ENCODE results near the gene VAMP2.

VAMP2 gene

GRCh38 chr17:8189041-8189710 lies 26.4 kb upstream of the VAMP2 start:
- Histone ChIP-seq H3K9ac (ENCODE audit: low read depth in 1 of 2, low read length in 2 of 2) (peak overlapping the region; percentile 77 to 94), H3K4me1 (ENCODE audit: control insufficient read depth in 2 of 2, insufficient read depth in 2 of 2, low read length in 2 of 2) (peaks cover 40 to 47% of the 10 kb centered on the region in 2 donors), H3K27me3 (ENCODE audit: control insufficient read depth in 2 of 2, insufficient read depth in 2 of 2, low read length in 2 of 2) (no peaks in the 10 kb centered on the region)

GRCh38 chr17:8188263-8188839 lies 25.6 kb upstream of the VAMP2 start:
- Histone ChIP-seq H3K27me3 (ENCODE audit: control insufficient read depth in 2 of 2, insufficient read depth in 2 of 2, low read length in 2 of 2) (no peaks in the 10 kb centered on the region), H3K9me3 (ENCODE audit: control insufficient read depth in 2 of 2, low read length in 2 of 2) (no peaks in the 10 kb centered on the region), H3K9ac (ENCODE audit: low read depth in 1 of 2, low read length in 2 of 2) (peak overlapping the region; percentile 77 to 94), H3K27ac (ENCODE audit: low read depth in 2 of 2, low read length in 2 of 2) (peak overlapping the region; percentile 97 to 98), H3K4me1 (ENCODE audit: control insufficient read depth in 2 of 2, insufficient read depth in 2 of 2, low read length in 2 of 2) (peaks cover 40 to 47% of the 10 kb centered on the region in 2 donors), H3K36me3 (ENCODE audit: control insufficient read depth in 2 of 2, insufficient read depth in 2 of 2, low read length in 2 of 2) (no peaks in the 10 kb centered on the region), H3K4me3 (ENCODE audit: low read length in 2 of 2) (peak overlapping the region; percentile 85 to 88)

More at GRCh38 chr17:8189041-8189710, 26.4 kb upstream of the VAMP2 start:
- no peaks in the 10 kb centered on the region for H3K36me3 ChIP-seq (ENCODE audit: control insufficient read depth in 2 of 2, insufficient read depth in 2 of 2, low read length in 2 of 2)
- peak overlapping the region; percentile 85 to 88 for H3K4me3 ChIP-seq (ENCODE audit: low read length in 2 of 2)
- peak overlapping the region; percentile 93 to 97 for H3K27ac ChIP-seq (ENCODE audit: low read depth in 2 of 2, low read length in 2 of 2)
- H3K9me3 ChIP-seq (ENCODE audit: control insufficient read depth in 2 of 2, low read length in 2 of 2) = no peaks in the 10 kb centered on the region

- peak overlapping the region; percentile 93 to 95 for H3K4me3 ChIP-seq (ENCODE audit: low read length in 2 of 2)
- H3K27me3 ChIP-seq (ENCODE audit: control insufficient read depth in 2 of 2, insufficient read depth in 2 of 2, low read length in 2 of 2) = no peaks in the 10 kb centered on the region
- H3K4me1 ChIP-seq (ENCODE audit: control insufficient read depth in 2 of 2, insufficient read depth in 2 of 2, low read length in 2 of 2) = peaks cover 40 to 46% of the 10 kb centered on the region in 2 donors
- H3K9me3 ChIP-seq (ENCODE audit: control insufficient read depth in 2 of 2, low read length in 2 of 2) = no peaks in the 10 kb centered on the region
- H3K27ac ChIP-seq (ENCODE audit: low read depth in 2 of 2, low read length in 2 of 2) = peak overlapping the region; percentile 97 to 98
- H3K9ac ChIP-seq (ENCODE audit: low read depth in 1 of 2, low read length in 2 of 2) = peak overlapping the region; percentile 90 to 94
- no peaks in the 10 kb centered on the region for H3K36me3 ChIP-seq (ENCODE audit: control insufficient read depth in 2 of 2, insufficient read depth in 2 of 2, low read length in 2 of 2)
Observed at GRCh38 chr17:8187517-8188262, 24.9 kb upstream of the VAMP2 start.

- Histone ChIP-seq H3K27me3 (ENCODE audit: control insufficient read depth in 2 of 2, insufficient read depth in 2 of 2, low read length in 2 of 2) (no peaks in the 10 kb centered on the region), H3K9me3 (ENCODE audit: control insufficient read depth in 2 of 2, low read length in 2 of 2) (no peaks in the 10 kb centered on the region), H3K4me1 (ENCODE audit: control insufficient read depth in 2 of 2, insufficient read depth in 2 of 2, low read length in 2 of 2) (peaks cover 37 to 41% of the 10 kb centered on the region in 2 donors), H3K27ac (ENCODE audit: low read depth in 2 of 2, low read length in 2 of 2) (peak overlapping the region; percentile 97 to 98), H3K4me3 (ENCODE audit: low read length in 2 of 2) (peak overlapping the region; percentile 93 to 95), H3K9ac (ENCODE audit: low read depth in 1 of 2, low read length in 2 of 2) (peak overlapping the region; percentile 90 to 94), H3K36me3 (ENCODE audit: control insufficient read depth in 2 of 2, insufficient read depth in 2 of 2, low read length in 2 of 2) (no peaks in the 10 kb centered on the region)
Observed at GRCh38 chr17:8186787-8187516, 24.2 kb upstream of the VAMP2 start.

GRCh38 chr17:8186446-8186786 lies 23.7 kb upstream of the VAMP2 start:
- H3K4me3 ChIP-seq (ENCODE audit: low read length in 2 of 2) = peak overlapping the region; percentile 93 to 95
- H3K27ac ChIP-seq (ENCODE audit: low read depth in 2 of 2, low read length in 2 of 2) = peak overlapping the region; percentile 97 to 98
- no peaks in the 10 kb centered on the region for H3K27me3 ChIP-seq (ENCODE audit: control insufficient read depth in 2 of 2, insufficient read depth in 2 of 2, low read length in 2 of 2)
- peak overlapping the region; percentile 90 to 94 for H3K9ac ChIP-seq (ENCODE audit: low read depth in 1 of 2, low read length in 2 of 2)
- no peaks in the 10 kb centered on the region for H3K9me3 ChIP-seq (ENCODE audit: control insufficient read depth in 2 of 2, low read length in 2 of 2)
- H3K36me3 ChIP-seq (ENCODE audit: control insufficient read depth in 2 of 2, insufficient read depth in 2 of 2, low read length in 2 of 2) = no peaks in the 10 kb centered on the region
- peaks cover 32 to 37% of the 10 kb centered on the region in 2 donors for H3K4me1 ChIP-seq (ENCODE audit: control insufficient read depth in 2 of 2, insufficient read depth in 2 of 2, low read length in 2 of 2)

GRCh38 chr17:8185582-8186445 lies 23.1 kb upstream of the VAMP2 start:
- Histone ChIP-seq H3K36me3 (ENCODE audit: control insufficient read depth in 2 of 2, insufficient read depth in 2 of 2, low read length in 2 of 2) (no peaks in the 10 kb centered on the region), H3K9ac (ENCODE audit: low read depth in 1 of 2, low read length in 2 of 2) (peak overlapping the region; percentile 90 to 94), H3K4me1 (ENCODE audit: control insufficient read depth in 2 of 2, insufficient read depth in 2 of 2, low read length in 2 of 2) (peaks cover 32 to 37% of the 10 kb centered on the region in 2 donors), H3K4me3 (ENCODE audit: low read length in 2 of 2) (peak overlapping the region; percentile 93 to 95), H3K9me3 (ENCODE audit: control insufficient read depth in 2 of 2, low read length in 2 of 2) (no peaks in the 10 kb centered on the region), H3K27ac (ENCODE audit: low read depth in 2 of 2, low read length in 2 of 2) (peak overlapping the region; percentile 97 to 98), H3K27me3 (ENCODE audit: control insufficient read depth in 2 of 2, insufficient read depth in 2 of 2, low read length in 2 of 2) (no peaks in the 10 kb centered on the region)

GRCh38 chr17:8176998-8177731 lies 14.4 kb upstream of the VAMP2 start:
- Histone ChIP-seq H3K9me3 (ENCODE audit: control insufficient read depth in 2 of 2, low read length in 2 of 2) (no peaks in the 10 kb centered on the region), H3K4me3 (ENCODE audit: low read length in 2 of 2) (peak overlapping the region; percentile 83), H3K27me3 (ENCODE audit: control insufficient read depth in 2 of 2, insufficient read depth in 2 of 2, low read length in 2 of 2) (no peaks in the 10 kb centered on the region), H3K36me3 (ENCODE audit: control insufficient read depth in 2 of 2, insufficient read depth in 2 of 2, low read length in 2 of 2) (no peaks in the 10 kb centered on the region), H3K27ac (ENCODE audit: low read depth in 2 of 2, low read length in 2 of 2) (peak overlapping the region; percentile 65 to 88), H3K9ac (ENCODE audit: low read depth in 1 of 2, low read length in 2 of 2) (peak overlapping the region; percentile 73 to 88), H3K4me1 (ENCODE audit: control insufficient read depth in 2 of 2, insufficient read depth in 2 of 2, low read length in 2 of 2) (peaks cover 21 to 25% of the 10 kb centered on the region in 2 donors)

- Histone ChIP-seq H3K36me3 (ENCODE audit: control insufficient read depth in 2 of 2, insufficient read depth in 2 of 2, low read length in 2 of 2) (no peaks in the 10 kb centered on the region), H3K27me3 (ENCODE audit: control insufficient read depth in 2 of 2, insufficient read depth in 2 of 2, low read length in 2 of 2) (no peaks in the 10 kb centered on the region), H3K4me3 (ENCODE audit: low read length in 2 of 2) (peak within 1 kb of the TSS; percentile 83), H3K9ac (ENCODE audit: low read depth in 1 of 2, low read length in 2 of 2) (peak within 1 kb of the TSS; percentile 73 to 88), H3K27ac (ENCODE audit: low read depth in 2 of 2, low read length in 2 of 2) (peak within 1 kb of the TSS; percentile 65 to 88), H3K4me1 (ENCODE audit: control insufficient read depth in 2 of 2, insufficient read depth in 2 of 2, low read length in 2 of 2) (peaks cover 21 to 25% of the 10 kb centered on the region in 2 donors), H3K9me3 (ENCODE audit: control insufficient read depth in 2 of 2, low read length in 2 of 2) (no peaks in the 10 kb centered on the region)
Observed at GRCh38 chr17:8176197-8176940, 13.6 kb upstream of the VAMP2 start, which contains the start of gene TMEM107. Gene TMEM107, minus strand, starts transcription at chr17:8176380. Its CDS starts 94 bp downstream, at chr17:8176286.
